ENCODE measurements around the gene DLEC1.

DNA sequence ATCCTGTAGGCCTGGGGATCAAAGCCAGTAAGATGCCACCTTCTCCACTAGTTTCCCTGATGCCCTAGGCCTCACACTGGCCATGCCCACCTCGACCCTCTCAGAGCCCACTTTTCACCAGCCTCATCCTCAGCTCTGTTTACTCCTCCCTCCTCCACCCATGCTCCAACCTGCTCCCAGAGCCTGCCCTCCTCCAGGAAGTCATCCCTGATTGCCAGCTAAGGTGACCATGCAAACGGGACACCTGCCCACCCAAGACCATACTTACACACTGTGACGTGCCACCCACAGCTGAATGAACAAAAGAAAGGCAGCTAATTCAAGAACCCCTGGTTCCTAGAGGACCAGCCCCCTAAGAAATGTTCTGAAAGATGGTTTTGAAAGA, 18.7 kb upstream of the DLEC1 start:
- TF ChIP-seq POLR2AphosphoS5 (IDR thresholded peaks at IDR 0.05), result no peak
- TF ChIP-seq CTCF (IDR thresholded peaks at IDR 0.05), result no peak
- no peak for TF ChIP-seq POLR2A (IDR thresholded peaks at IDR 0.05)

Data from suprapubic skin (tissue), 4 donors.